NCI-H226 (cell line): Measurements from ENCODE around the gene FAM169A.
"Not testable (repeated sequence)": the region's sequence is repeated elsewhere in the genome, so short reads cannot be mapped to it uniquely, and the experiment has no call there.

ENCODE experiments used
- DNase-seq: peaks from one replicate; pipeline ENCODE4 v3.0.0-alpha.2; 2015

FAM169A gene

DNA sequence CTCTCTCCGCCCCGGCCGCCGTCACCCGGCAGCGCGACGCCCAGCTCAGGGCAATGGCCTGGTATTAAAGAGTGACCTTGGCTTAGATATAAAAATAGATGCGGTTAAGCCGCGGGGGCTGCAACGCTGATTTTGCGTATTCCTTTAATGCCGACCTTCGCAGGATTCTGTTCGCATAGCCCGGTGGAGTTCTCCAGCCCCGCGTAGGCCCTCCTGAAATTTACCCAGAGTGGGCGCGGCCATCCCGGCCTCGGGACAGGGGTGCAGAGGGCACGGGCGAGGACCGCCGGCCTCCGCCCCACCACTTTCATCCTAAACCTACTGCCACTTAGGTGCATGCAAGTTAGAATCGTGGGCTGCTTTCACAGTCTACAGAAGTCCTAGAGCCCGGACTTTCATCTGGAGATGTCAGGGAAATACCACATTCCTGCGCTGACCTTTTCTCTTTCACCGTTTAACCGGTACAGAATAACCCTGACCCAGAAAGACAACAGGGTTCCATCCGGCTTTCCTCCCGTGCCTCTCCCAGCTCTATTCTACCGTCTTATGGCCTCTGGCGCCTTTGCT is 492 bp upstream of the FAM169A start:
- no peak for DNase-seq

DNA sequence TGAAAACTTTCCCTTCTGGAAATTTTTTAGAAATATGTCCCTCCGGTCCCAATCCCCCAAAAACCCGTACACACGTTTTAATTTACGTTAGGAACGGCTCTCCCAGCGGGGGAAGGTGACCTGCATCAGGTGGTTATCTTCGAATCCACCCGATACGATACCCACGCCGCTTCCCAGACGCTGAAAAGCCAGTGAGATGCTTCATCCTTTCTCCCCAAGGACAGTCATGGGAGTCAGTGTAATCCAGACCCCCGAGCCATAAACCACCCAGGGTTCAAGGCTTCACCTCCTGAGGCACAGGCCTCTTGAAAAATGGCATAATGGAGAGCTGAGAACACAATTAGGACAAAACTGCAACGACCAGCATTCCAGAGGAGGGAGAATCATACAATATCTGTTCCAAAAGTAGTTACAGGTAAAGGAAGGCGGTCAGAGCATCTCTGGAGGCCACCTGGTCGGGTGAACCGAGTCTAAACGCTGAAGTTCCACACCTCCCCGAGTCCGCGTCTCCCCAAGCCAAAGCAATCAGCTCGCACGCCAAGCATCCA is 857 bp downstream of the FAM169A start:
- no peak for DNase-seq

DNA sequence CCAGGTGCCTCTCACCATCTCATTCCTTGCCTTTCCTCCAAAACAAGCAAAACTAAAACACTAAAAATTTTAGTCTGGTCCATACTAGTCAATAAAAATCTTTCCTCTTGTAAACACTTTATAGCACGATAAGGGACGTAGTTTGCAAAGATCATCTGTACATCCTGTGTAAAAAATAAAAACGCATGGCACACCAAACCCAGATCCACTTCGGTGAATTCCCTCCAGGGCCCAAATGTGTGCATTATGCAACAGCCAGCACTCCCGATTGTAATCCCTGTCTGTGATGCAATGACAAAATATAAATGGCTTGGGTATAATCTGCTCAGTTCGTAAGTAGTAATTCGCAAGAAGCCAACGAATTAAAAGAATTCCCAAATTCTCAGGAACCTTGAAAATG is 1.4 kb downstream of the FAM169A start:
- no peak for DNase-seq

DNA sequence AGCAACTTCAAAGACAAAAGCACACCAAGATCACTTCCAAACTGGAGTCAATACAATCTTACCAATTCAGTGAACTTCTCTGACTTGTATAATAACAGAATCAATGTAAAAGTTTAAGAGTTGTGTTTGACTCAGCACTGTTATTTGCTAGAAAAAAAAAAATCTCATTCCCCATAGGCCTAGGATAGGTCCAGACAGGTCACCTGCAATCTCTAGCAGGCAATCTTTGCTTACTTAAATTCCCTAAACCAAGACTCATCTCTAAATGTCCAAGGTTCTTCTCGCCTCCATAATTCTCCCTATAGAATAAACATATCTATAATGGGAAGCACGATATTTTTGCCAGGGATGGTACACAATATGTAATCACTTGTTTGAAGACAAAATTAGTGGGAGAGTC is 2.5 kb downstream of the FAM169A start:
- DNase-seq, result no peak

DNA sequence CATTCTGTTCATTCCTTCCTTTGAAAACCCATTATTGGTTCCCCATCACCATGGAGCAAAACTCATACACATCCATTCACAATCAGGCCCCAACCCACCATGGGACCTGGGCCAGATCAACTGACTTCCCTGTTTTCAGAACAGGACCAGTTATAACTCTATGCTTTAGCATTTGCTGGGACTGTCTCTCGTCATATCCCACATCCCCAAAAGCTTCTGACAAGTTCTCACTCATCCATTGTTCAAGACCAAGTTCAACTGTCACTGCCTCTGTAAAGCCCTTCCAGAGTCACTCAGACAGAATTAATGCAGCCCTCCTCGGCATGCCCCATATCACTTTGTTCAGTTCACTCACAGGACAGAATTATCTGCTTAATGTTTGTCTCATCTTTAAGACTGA is 4.0 kb downstream of the FAM169A start:
- no peak for DNase-seq

DNA sequence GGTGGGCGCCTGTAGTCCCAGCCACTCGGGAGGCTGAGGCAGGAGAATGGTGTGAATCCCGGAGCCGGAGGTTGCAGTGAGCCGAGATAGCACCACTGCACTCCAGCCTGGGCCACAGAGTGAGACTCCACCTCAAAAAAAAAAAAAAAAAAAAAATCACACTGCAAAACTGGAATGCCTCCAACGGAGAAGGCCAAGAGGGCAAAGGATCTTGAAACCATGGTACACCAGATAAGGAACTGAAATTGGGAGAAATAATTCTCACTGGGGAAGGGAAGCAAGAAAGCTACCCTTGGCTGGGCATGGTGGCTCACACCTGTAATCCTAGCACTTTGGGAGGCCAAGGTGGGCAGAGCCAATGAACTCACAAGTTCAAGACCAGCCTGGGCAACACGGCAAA is 9.2 kb downstream of the FAM169A start:
- DNase-seq, result not testable (repeated sequence)

DNA sequence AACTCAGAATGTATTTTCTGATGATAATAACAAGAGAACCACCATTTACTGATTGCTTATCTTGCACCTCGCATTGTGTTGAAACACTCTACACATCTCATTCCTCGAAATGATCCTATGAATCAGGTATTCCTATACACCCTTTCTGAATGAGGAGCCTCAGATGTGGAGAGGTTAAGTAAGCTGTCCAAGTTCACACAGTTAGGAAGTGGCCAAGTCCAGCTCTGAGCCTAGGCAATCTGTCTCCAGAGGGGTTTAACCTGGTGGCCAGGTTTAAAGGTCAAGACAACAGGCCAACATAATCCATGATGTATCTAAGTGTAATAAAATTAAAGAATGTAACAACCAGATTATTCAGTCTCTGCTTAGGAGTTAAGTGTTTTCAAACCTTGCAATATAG is 12.9 kb downstream of the FAM169A start:
- peak; percentile 8 for DNase-seq

DNA sequence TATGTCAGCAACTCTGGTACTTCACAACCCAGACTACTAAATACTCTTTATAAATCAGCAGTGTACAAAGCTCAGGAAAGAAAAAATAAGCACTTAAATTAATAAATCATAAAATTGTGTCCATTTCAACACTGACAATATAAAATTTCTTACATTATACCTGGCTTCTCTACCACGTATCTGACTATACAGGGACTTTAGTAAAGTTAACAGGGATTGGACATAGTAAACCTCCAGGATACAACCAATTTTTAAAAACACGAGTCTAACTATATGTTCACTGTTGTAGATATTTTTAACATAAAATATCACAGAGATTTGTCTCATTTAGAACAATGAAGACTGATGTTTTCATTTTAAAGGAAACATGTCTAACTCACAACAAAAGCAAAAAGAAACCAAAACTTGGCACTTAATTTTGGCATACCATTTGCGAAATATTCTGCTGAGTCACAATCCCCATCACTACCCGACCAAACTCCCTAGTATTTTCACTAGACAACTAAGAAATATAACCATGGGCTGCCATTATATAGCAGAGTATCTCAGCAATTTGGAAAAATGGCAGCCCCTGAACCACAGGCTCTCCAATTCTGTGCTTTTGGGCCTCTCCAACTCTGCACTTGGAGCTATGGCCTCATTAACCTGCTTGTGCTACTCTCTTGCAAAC is 14.4 kb downstream of the FAM169A start:
- DNase-seq, result peak; percentile 43

DNA sequence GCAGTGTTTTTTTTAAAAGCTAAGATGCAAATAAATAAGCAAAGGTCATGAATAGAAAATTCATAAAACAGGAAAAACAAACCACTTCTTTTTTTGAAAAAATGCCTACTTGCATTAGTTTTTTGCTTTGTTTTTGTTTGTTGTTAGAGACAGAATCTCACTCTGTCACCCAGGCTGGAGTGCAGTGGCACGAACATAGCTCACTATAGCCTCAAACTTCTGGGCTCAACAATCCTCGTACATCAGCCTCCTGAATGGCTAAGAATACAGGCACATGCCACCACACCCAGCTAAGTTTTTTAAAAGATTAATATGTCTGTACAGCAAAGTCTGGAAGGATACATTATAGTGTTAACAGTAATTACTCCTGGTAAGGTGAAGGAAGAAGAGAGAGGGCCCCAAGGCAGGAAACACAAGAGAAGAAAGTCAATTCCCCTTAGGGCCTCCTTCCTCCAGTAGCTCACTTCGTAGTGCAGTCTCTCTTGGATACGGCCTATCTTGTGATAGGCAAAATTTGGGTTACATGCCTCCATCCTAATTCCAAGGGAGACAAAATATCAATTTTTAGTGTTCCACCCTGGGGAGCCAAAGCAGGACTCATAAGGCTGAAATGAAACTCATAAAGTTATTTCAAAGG is 15.3 kb downstream of the FAM169A start:
- DNase-seq, result no peak

DNA sequence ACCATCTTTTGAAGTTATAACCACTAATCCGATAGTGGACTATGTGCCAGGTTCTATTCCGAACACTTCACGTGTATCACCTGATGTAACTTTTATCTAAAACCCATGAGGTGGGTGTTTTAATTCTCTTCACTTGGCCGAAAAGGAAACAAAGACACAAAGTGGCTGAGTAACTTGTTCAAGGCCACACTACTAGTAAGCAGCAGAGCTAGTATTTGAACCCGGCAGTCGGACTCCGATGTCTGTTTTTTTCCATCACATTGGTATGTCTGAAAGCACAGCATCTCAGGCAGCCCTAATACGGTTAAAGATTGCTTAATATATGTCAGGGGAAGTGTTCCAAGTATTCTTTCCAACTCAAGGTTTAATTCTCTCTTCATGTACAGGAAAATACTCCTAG is 16.2 kb downstream of the FAM169A start:
- no peak for DNase-seq

DNA sequence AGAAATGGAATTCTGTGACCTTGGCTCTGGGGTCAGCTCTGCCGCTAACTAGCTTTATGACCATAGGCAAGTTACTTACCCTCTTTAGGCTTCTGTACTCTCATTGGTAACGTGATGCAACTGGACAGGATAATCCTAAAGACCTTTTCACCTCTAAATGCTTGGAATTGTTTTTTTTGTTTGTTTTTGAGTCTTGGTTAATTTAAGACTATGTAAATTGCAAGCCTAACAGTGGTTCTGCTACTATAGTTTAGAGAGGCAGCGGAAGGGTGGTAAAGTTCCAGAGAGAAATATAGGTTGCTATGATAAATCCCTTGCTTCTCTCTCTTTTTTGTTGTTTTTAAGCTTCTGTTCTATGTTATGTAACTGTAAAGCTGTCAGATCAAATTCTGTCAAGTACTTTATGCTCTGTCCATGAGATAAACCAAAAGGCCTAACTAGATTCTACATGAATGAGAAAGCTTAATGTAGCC is 17.6 kb downstream of the FAM169A start:
- no peak for DNase-seq

DNA sequence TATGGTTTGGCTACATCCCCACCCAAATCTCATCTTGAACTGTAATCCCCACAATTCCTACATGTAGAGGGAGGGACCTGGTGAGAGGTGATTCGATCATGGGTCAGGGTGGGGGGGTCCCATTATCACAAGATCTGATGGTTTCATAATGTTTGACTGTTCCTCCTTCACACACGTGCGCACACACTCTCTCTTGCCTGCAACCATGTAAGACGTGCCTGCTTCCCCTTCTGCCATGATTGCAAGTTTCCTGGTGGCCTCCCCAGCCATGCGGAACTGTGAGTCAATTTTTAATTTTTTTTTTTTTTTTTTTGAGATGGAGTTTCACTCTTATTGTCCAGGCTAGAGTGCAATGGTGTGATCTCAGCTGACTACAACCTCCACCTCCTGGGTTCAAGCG is 27.0 kb downstream of the FAM169A start:
- DNase-seq, result no peak

DNA sequence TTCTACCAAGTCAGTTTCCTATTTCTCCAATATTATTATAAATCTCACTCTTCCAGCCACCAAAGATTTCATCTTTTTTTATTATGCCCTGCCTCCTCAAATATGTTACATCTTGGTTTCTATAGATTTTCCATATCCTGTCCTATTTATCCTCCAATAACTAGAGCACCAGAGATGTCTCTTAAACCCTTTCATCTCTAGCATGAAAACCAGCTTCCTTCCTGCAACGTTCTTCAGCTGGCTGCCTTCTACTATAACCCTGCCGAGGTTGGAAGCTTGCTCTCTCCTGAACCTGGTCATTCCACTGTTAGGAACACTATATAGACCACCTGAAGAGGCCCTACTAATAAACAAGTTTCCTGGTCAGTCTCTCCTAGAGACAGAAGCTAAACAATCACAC is 27.9 kb downstream of the FAM169A start:
- DNase-seq, result no peak

DNA sequence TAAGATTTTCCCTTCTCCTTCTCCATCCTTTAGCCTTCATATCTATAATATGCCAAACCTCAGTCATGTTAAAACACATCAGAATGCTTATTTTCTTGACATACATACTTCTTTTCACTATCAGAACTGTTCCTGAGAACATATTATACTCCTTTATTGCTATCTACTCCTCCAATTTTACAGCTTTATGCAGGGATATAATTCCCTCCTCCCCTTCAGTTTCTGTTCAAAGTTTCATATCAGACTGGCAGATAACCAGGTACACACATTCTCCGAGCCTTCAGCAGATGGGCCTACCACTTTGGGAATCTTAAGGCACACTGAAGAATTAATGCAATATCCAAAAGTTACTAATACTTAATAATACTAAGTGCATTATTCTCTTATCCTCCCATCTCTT is 29.1 kb downstream of the FAM169A start:
- no peak for DNase-seq

DNA sequence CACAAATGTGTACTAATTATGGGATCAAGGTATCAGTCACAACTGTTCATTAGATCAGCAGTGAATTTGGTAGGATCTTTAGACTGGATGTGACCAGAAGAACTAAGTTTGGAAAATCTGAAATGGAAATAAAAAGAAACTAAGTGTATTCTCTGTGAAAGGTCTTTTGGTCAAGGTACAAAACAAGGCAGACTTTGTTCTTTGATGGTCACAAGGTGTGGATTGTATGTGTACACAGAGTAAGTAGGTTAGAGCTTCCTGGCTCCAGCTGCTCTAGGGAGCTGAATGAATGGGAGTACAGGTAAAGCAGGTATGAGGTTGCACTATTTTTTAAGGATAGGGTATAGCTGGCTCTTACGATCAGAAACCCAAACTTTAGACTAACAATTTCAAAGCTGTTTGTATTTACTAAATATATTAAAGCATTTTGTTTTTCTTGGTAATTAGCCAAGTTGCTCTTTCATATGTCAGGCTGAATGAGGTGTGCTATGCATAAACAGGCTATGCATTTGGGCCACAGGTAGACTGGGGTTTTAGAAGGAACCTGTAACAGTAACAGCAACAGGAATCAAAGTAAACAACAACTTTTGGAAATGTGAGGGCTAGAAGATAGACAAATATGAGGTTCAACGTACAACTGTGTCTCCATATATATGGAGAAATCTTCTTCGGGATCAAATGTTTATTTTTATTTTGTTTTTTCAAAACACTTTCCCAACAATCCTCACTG is 32.5 kb downstream of the FAM169A start:
- DNase-seq, result no peak

DNA sequence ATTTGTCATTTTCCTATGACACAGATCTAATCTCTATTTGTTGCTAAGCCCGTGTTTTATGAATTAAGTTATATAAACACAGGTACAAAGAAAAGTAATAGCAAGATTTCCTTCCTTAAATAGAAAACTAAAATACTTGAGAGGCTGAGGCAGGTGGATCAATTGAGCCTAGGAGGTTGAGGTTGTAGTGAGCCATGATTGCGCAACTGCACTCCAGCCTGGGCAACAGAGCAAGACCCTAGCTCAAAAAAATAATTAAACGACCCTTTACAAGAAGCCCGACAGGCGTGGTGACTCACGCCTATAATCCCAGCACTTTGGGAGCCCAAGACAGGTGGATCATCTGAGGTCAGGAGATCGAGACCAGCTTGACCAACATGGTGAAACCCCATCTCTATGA is 36.8 kb downstream of the FAM169A start:
- no peak for DNase-seq

DNA sequence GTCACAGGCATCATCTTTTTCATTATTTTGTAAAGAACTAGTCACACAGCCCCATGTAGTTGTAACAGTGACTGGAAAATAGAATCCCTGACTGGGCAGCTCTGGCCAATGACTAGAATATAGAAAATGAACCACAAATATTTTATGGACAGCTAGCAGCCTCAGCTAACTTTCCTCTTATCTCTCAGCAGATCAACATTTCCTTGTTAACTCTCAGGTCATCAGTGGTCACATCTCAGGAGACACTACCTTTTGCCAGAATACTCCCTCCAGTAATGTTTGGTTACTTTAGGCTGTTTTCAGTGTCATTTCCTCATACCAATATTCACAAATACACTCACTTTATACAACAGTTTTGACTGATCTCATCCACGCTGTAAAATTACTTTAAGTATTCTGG is 43.9 kb downstream of the FAM169A start:
- DNase-seq, result no peak

DNA sequence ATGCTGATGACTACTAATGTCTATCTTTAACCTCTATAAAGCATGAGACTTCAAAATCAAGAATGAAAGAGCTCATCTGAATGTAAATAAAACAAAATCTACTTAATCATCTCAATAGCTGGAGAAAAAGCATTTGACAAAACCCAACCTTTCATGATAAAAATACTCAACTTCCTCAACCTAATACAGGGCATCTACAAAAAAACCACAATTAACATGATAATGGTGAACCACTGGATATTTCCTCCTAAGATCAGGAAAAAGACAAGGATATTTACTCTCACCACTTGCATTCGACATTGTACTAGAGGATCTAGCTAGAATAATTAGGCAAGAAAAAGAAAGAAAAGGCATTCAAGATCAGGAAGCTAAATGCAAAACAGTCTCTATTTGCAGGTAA is 49.3 kb downstream of the FAM169A start:
- DNase-seq, result no peak

DNA sequence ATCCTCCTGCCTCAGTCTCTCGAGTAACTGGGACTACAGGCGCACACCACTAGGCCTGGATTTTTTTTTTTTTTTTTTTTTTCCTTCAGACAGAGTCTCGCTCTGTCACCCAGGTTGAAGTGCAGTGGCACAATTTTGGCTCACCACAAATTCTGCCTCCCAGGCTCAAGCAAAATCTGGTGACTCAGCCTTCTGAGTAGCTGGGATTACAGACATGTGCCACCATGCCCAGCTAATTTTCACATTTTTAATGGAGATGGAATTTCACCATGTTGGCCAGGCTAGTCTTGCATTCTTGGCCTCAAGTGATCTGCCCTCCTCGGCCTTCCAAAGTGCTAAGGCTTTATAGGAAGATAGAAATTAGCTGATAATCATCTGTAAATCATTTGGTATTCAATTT is 55.3 kb downstream of the FAM169A start:
- no peak for DNase-seq

DNA sequence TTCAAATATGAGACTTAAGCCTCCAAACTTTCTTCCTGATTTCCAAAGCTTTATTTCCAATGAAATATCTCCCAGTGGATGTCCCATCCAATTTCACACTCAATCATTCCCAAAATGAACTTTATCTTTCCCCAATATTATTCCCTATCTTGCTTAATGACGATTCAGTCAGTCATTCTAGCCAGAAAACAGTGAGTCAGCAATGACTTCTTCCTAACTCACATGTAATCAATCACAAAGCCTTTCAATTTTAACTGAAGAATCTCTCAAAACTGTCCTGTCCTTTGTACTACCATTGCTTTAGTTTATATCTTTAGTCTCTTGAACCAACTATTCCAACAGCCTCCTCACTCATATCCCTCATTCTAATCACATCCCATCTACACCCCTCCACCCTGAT is 64.2 kb downstream of the FAM169A start:
- DNase-seq, result no peak

DNA sequence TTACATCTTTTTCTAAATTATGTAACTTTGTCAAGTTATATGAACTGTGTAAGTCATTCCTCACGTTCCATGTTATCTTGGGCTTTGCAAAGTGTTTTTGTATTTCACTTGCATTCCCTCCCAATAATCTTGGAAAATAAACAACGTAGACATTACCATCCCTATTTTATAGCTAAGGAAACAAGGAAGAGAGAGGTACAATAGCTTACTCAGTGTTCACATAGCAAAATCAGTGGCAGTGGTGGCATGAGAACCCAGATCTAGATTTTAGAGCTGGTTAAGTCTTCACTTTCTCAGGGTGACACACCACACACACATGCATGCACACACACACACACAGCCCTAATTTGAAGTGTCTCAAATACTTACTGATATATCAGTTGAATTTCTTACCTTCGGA is 65.0 kb downstream of the FAM169A start:
- DNase-seq, result no peak

DNA sequence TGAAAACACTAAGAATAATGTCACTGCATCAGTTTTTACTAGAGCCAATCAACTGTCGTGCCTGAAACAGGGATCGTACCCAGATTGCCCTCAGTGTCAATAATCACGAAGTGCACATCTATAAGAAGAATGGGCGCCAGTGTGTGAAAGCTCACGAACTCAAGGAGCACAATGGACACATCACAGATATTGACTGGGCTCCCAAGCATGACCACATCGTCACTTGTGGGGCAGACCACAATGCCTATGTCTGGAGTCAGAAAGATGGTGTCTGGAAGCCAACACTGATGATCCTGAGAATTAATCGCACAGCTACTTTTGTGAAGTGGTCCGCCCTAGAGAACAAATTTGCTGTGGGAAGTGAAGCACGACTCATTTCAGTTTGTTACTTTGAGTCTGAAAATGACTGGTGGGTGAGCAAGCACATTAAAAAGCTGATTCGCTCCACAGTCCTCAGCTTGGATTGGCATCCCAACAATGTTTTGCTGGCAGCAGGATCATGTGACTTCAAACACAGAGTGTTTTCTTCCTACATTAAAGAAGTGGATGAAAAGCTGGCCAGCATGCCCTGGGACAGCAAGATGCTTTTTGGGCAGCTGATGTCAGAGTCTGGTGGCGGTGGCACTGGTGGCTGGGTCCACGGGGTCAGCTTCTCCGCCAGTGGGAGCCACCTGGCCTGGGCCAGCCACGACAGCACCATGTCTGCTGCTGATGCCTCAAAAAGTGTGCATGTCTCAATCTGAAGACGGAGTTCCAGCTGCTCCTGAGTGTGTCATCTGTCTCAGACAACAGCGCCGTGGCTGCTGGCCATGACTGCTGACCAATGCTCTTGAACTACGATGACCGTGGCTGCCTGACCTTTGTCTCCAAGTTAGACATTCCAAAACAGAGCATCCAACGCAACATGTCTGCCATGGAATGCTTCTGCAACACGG is 66.9 kb downstream of the FAM169A start:
- DNase-seq, result peak; percentile 12
